Esophagus muscularis mucosa (tissue), 2 donors: ENCODE data around the gene B3GNT8.

Source experiments
- EP300 ChIP-seq: sonication (generic); formaldehyde crosslinking; IDR thresholded peaks from one replicate; pipeline ENCODE4 v1.6.1; 2017; ENCODE audit warnings: antibody characterized with exemption
- POLR2A ChIP-seq: fragments of 450-650 bp; IDR thresholded peaks from one replicate; pipeline ENCODE4 v1.6.1; 2017; ENCODE audit warnings: antibody characterized with exemption, moderate library complexity, mild to moderate bottlenecking, low read depth

GRCh38 chr19:41411968-41412265, 15.3 kb downstream of the B3GNT8 start:
- TF ChIP-seq EP300 (no peak), POLR2A (no peak)
